Gastrocnemius medialis (tissue), 4 donors: ENCODE data around the gene SERINC5. TPM values are rescaled to one million over a fixed set of nuclear protein-coding genes. Genes with fewer than 3 reads are reported as not detected.

Source experiments
- ATAC-seq, 2 donors: fragments of 150-250 bp; one replicate each; pipeline ENCODE4 v1.9.1; 2016
- DNase-seq, 2 donors: peaks; one replicate each; pipeline ENCODE4 v3.0.0-alpha.2; 2019
- H3K27ac ChIP-seq, 4 donors: fragments of 200-600 bp; sonication (generic); 1 replicate in 1 of 4; 2 replicates in 3 of 4; pipeline ENCODE4 v1.5.1; 2016 to 2018; ENCODE audit warnings: mild to moderate bottlenecking in 2 of 4, moderate library complexity in 1 of 4
- H3K27me3 ChIP-seq, 3 donors: fragments of 200-600 bp; sonication (generic) in 2 of 3; 1 replicate in 1 of 3; 2 replicates in 2 of 3; pipeline versions ENCODE4 v1.5.1 to v1.6.0; 2016 to 2019; ENCODE audit warnings: mild to moderate bottlenecking in 1 of 3, moderate library complexity in 1 of 3
- H3K36me3 ChIP-seq, 2 donors: fragments of 200-600 bp; sonication (generic) in 1 of 2; one replicate each; pipeline ENCODE4 v1.5.1; 2017 to 2018
- H3K4me1 ChIP-seq, 2 donors: fragments of 200-600 bp; sonication (generic) in 1 of 2; one replicate each; pipeline ENCODE4 v1.5.1; 2016 to 2017; ENCODE audit warnings: mild to moderate bottlenecking in 2 of 2
- H3K4me3 ChIP-seq, 4 donors: fragments of 200-600 bp; sonication (generic) in 3 of 4; 1 replicate in 1 of 4; 2 replicates in 3 of 4; pipeline ENCODE4 v1.5.1; 2016 to 2019; ENCODE audit warnings: mild to moderate bottlenecking in 2 of 4
- H3K9me3 ChIP-seq, 3 donors: fragments of 200-600 bp; sonication (generic) in 2 of 3; 1 replicate in 1 of 3; 2 replicates in 2 of 3; pipeline ENCODE4 v1.5.1; 2016 to 2019
- CTCF ChIP-seq, 5 experiments: fragments of 450-650 bp in 3 of 5; fragments of 200-600 bp in 2 of 5; sonication (generic) in 2 of 5; IDR thresholded peaks in 4 of 5; conservative IDR thresholded peaks in 1 of 5; 1 replicate in 4 of 5; 2 replicates in 1 of 5; pipeline ENCODE4 v1.5.1; 2016 to 2019; ENCODE audit warnings: antibody characterized with exemption in 5 of 5, mild to moderate bottlenecking in 3 of 5, moderate library complexity in 3 of 5
- POLR2A ChIP-seq, 2 donors: fragments of 450-650 bp; IDR thresholded peaks; one replicate each; pipeline ENCODE4 v1.6.1; 2017; ENCODE audit warnings: antibody characterized with exemption in 2 of 2, mild to moderate bottlenecking in 2 of 2, moderate library complexity in 2 of 2
- in situ Hi-C, 4 donors: fragments of 200-750 bp; cut with MboI; loops; one replicate each; pipeline versions ENCODE4 v1.15.0 to v1.8.0; 2017; ENCODE audit warnings: low sequenced_read_pairs in 4 of 4
- intact Hi-C: fragments of 100-400 bp; cut with DNase I; formaldehyde crosslinking; loops from one replicate; pipeline ENCODE4 v1.15.1; 2023; ENCODE audit warnings: low total_unique reads
- total RNA-seq, 4 donors: library from RNA; depleted of rRNA; stranded (reverse); fragments of >200 nt; gene quantifications; one replicate each; pipeline versions ENCODE4 v1.1.0 to v1.2.3, GENCODE V29; 2016

SERINC5 gene
- total RNA-seq, 4 donors from 2014 or later, result 1.4 to 5.3 (median 3.0) TPM

GRCh38 chr5:80198399-80198798 lies 57.4 kb downstream of the SERINC5 start:
- intact Hi-C loops (no loop called here), in situ Hi-C loops (no loop called here)
- Histone ChIP-seq H3K27me3 (no peaks in the 10 kb centered on the region), H3K9me3 (no peaks in the 10 kb centered on the region), H3K4me3 (no peak overlapping the region), H3K27ac (peak overlapping the region in 3 of 4 donors; percentile 25 to 40 (median 34)), H3K36me3 (no peaks in the 10 kb centered on the region), H3K4me1 (peaks cover 26 to 30% of the 10 kb centered on the region in 2 donors)
- ATAC-seq (no peak), DNase-seq (no peak)
- no peak for TF ChIP-seq CTCF (IDR thresholded peaks at IDR 0.05 in 4 of 5, conservative IDR thresholded peaks at IDR 0.05 in 1 of 5)
- TF ChIP-seq POLR2A (IDR thresholded peaks at IDR 0.05), result no peak

GRCh38 chr5:80195837-80196400 lies 59.9 kb downstream of the SERINC5 start:
- TF ChIP-seq CTCF (IDR thresholded peaks at IDR 0.05 in 4 of 5, conservative IDR thresholded peaks at IDR 0.05 in 1 of 5) (no peak), POLR2A (IDR thresholded peaks at IDR 0.05) (no peak)
- H3K36me3 ChIP-seq, result no peaks in the 10 kb centered on the region
- H3K4me1 ChIP-seq, result peaks cover 50% of the 10 kb centered on the region in 2 donors
- in situ Hi-C loops (no loop called here), intact Hi-C loops (no loop called here)
- DNase-seq (no peak), ATAC-seq (no peak)
- H3K27ac ChIP-seq, result no peak overlapping the region
- H3K4me3 ChIP-seq, result no peak overlapping the region
- H3K27me3 ChIP-seq, result no peaks in the 10 kb centered on the region
- H3K9me3 ChIP-seq, result no peaks in the 10 kb centered on the region

- no peak for DNase-seq
- Histone ChIP-seq H3K9me3 (no peaks in the 10 kb centered on the region), H3K4me1 (peaks cover 50 to 53% of the 10 kb centered on the region in 2 donors), H3K27me3 (no peaks in the 10 kb centered on the region), H3K36me3 (no peaks in the 10 kb centered on the region), H3K4me3 (no peak overlapping the region), H3K27ac (peak overlapping the region in 2 of 4 donors; percentile 73 to 81)
- in situ Hi-C loops, result no loop called here
- ATAC-seq, result no peak
- intact Hi-C loops, result no loop called here
- TF ChIP-seq CTCF (IDR thresholded peaks at IDR 0.05 in 4 of 5, conservative IDR thresholded peaks at IDR 0.05 in 1 of 5) (no peak), POLR2A (IDR thresholded peaks at IDR 0.05) (no peak)
Measured at GRCh38 chr5:80194468-80194867, 61.4 kb downstream of the SERINC5 start.

GRCh38 chr5:80193401-80193800 lies 62.4 kb downstream of the SERINC5 start:
- no peak for TF ChIP-seq POLR2A (IDR thresholded peaks at IDR 0.05)
- TF ChIP-seq CTCF (IDR thresholded peaks at IDR 0.05 in 4 of 5, conservative IDR thresholded peaks at IDR 0.05 in 1 of 5), result no peak
- in situ Hi-C loops, result no loop called here
- Histone ChIP-seq H3K4me1 (peaks cover 45 to 50% of the 10 kb centered on the region in 2 donors), H3K36me3 (no peaks in the 10 kb centered on the region), H3K27ac (peak overlapping the region; percentile 59 to 85 (median 77)), H3K27me3 (no peaks in the 10 kb centered on the region), H3K4me3 (peak overlapping the region in 1 of 4 donors; percentile 26), H3K9me3 (no peaks in the 10 kb centered on the region)
- intact Hi-C loops, result loop anchor here (1.0 to 2.0 kb wide), 2 partner anchors 24 to 63 kb away; partner anchors contain the start of gene SERINC5
- DNase-seq, result no peak
- ATAC-seq, result peak in 1 of 2 donors; percentile 49
